Panc1 (cell line): ENCODE data around the gene P2RY8. TPM values are rescaled to one million over a fixed set of nuclear protein-coding genes. Genes with fewer than 3 reads are reported as not detected.

ENCODE experiments used
- ATAC-seq: fragments of 200-7000 bp; cut with Tn5 transposase; 2 replicates; pipeline ENCODE4 v1.9.1; 2020; ENCODE audit warnings: mild to moderate bottlenecking, moderate library complexity
- BruUV-seq: library from RNA; stranded (reverse); fragments of 400-500 nt; replicated peaks from 2 replicates; lab custom pipeline; 2021; lab: Mats Ljungman, UMichigan
- CTCF ChIA-PET: fragments of 300-600 bp; sonication (Branson Sonifier 250); formaldehyde crosslinking; loops from one replicate; lab custom pipeline; 2022; ENCODE audit warnings: antibody characterized with exemption; lab: Charles Lee
- POLR2A ChIA-PET: fragments of 300-600 bp; sonication (Branson Sonifier 250); formaldehyde crosslinking; loops from one replicate; lab custom pipeline; 2022; ENCODE audit warnings: antibody characterized with exemption; lab: Charles Lee
- DNase-seq: peaks from one replicate; pipeline ENCODE4 v3.0.0-alpha.2; 2010; ENCODE audit warnings: low read depth, low spot score
- H3K27ac ChIP-seq: 2 replicates; pipeline ENCODE4 v1.5.1; 2011; ENCODE audit warnings: mild to moderate bottlenecking, low read length, inconsistent platforms
- H3K27me3 ChIP-seq: fragments of 200-500 bp; sonication (Bioruptor generic); 2 replicates; pipeline ENCODE4 v1.6.0; 2014; ENCODE audit warnings: low read length, inconsistent platforms; ENCODE audit not compliant: control insufficient read depth, insufficient read depth
- H3K36me3 ChIP-seq: fragments of 200-500 bp; sonication (Bioruptor generic); 2 replicates; pipeline ENCODE4 v1.5.1; 2014; ENCODE audit warnings: inconsistent platforms, mild to moderate bottlenecking, low read length, moderate library complexity; ENCODE audit not compliant: control insufficient read depth, insufficient read depth
- H3K4me1 ChIP-seq: 2 replicates; pipeline ENCODE4 v1.5.1; 2011; ENCODE audit warnings: inconsistent platforms, mild to moderate bottlenecking, low read length, moderate library complexity; ENCODE audit not compliant: control insufficient read depth, insufficient read depth
- H3K4me3 ChIP-seq, 2 experiments: 2 replicates each; pipeline ENCODE4 v1.5.1; 2011 to 2012; ENCODE audit warnings: low read depth in 2 of 2, low read length in 2 of 2, mild to moderate bottlenecking in 2 of 2, inconsistent platforms in 1 of 2, moderate library complexity in 1 of 2
- H3K9me3 ChIP-seq: fragments of 200-500 bp; sonication (Bioruptor generic); 2 replicates; pipeline ENCODE4 v1.5.1; 2014; ENCODE audit warnings: low read depth, mild to moderate bottlenecking, inconsistent platforms, low read length, moderate library complexity; ENCODE audit not compliant: control insufficient read depth, insufficient read depth
- POLR2AphosphoS5 ChIP-seq: IDR thresholded peaks from 2 replicates; pipeline ENCODE4 v1.6.1; 2012; ENCODE audit warnings: mild to moderate bottlenecking, low read depth, low read length, moderate library complexity
- SIN3A ChIP-seq: IDR thresholded peaks from 2 replicates; pipeline ENCODE4 v1.6.1; 2012; ENCODE audit warnings: low read depth, mild to moderate bottlenecking, low read length, moderate library complexity, borderline replicate concordance; ENCODE audit not compliant: insufficient read depth
- TCF7L2 ChIP-seq: IDR thresholded peaks from 2 replicates; pipeline ENCODE4 v1.6.1; 2011; ENCODE audit warnings: mild to moderate bottlenecking, low read depth, low read length, inconsistent platforms
- in situ Hi-C: cut with HindIII; loops from 2 replicates; pipeline ENCODE4 v1.10.0; 2016; ENCODE audit warnings: low sequenced_read_pairs, low pct_unique_long_range_greater_than_20kb
- intact Hi-C: fragments of 100-400 bp; cut with micrococcal nuclease; formaldehyde crosslinking; loops from one replicate; pipeline ENCODE4 v1.10.0; 2022; ENCODE audit not compliant: unreplicated experiment
- total RNA-seq: library from RNA; stranded (reverse); gene quantifications from one replicate; pipeline ENCODE4 v1.2.1, GENCODE V29; 2021; ENCODE audit not compliant: unreplicated experiment
- TF ChIP-seq, protein P1 (sequence below), 2 experiments: IDR thresholded peaks; 2 replicates each; pipeline ENCODE4 v1.6.1; 2011 to 2012; ENCODE audit warnings: low read depth in 2 of 2, control low read depth in 1 of 2, low read length in 1 of 2, mild to moderate bottlenecking in 1 of 2, moderate library complexity in 1 of 2; ENCODE audit not compliant: insufficient read depth in 1 of 2
- TF ChIP-seq, protein P2 (sequence below): fragments of 450-650 bp; IDR thresholded peaks from 2 replicates; pipeline ENCODE4 v1.5.1; 2017; ENCODE audit warnings: mild to moderate bottlenecking

Gene P2RY8
- total RNA-seq, 1 experiment from 2014 or later, result 0.18 TPM

DNA sequence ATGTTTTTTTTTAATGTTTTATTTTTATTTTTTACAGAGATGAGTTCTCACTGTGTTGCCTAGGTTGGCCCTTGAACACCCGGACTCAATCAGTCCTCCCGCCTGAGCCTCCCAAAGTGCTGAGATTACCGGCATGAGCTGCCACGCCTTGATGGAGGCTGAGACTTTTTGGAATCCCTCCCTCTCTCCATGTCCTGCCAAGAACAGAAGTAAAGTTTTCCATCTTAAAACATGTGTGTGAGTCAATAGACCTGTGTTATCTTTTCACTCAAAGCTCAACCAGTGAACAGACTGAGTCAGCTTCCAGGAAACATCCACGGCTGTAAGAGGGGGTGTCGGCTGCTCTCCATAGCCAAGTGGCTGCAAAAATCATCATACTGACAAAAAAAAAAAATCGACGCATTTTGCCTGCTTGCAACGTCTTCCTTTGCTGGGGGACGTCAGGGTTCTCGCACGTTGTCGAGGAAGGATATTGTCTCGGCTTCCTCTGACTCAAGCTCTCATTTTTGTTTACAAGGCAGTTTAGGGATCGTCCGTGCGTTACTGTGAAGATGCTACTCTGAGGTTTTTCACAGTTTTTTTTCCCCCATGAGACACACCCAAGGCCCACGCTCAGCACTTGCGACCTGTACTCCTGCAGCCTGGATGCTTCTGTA is 74.3 kb downstream of the P2RY8 start:
- no peaks in the 10 kb centered on the region for H3K36me3 ChIP-seq
- CTCF ChIA-PET, result no interaction called here
- DNase-seq (no peak), ATAC-seq (peak; percentile 58; the same call in 1 of the 2 replicates)
- no peak overlapping the region for H3K4me3 ChIP-seq
- POLR2A ChIA-PET, result no interaction called here
- H3K27me3 ChIP-seq, result no peaks in the 10 kb centered on the region
- in situ Hi-C loops (no loop called here), intact Hi-C loops (no loop called here)
- no peak overlapping the region for H3K27ac ChIP-seq
- no TSS peak for BruUV-seq
- TF ChIP-seq SIN3A (no peak), TCF7L2 (no peak)
- no peaks in the 10 kb centered on the region for H3K4me1 ChIP-seq
- no peaks in the 10 kb centered on the region for H3K9me3 ChIP-seq

DNA sequence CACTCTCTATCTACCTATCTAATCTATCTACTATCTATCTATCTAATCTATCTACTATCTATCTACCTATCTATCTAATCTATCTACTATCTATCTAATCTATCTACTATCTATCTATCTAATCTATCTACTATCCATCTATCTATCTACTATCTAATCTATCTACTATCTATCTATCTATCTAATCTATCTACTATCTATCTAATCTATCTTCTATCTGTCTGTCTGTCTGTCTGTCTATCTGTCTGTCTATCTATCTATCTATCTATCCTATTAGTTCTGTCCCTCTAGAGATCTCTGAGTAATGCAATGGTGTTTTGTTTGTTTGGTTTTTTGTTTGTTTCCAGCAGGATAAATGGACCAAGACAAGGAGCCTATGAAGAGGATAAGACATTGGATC is 74.9 kb downstream of the P2RY8 start:
- H3K27ac ChIP-seq, result no peak overlapping the region
- H3K9me3 ChIP-seq, result no peaks in the 10 kb centered on the region
- no peak for ATAC-seq
- no peak for DNase-seq
- intact Hi-C loops, result no loop called here
- no TSS peak for BruUV-seq
- H3K36me3 ChIP-seq, result no peaks in the 10 kb centered on the region
- H3K27me3 ChIP-seq, result no peaks in the 10 kb centered on the region
- POLR2A ChIA-PET, result no interaction called here
- TF ChIP-seq TCF7L2, result no peak
- TF ChIP-seq, protein P1, sequence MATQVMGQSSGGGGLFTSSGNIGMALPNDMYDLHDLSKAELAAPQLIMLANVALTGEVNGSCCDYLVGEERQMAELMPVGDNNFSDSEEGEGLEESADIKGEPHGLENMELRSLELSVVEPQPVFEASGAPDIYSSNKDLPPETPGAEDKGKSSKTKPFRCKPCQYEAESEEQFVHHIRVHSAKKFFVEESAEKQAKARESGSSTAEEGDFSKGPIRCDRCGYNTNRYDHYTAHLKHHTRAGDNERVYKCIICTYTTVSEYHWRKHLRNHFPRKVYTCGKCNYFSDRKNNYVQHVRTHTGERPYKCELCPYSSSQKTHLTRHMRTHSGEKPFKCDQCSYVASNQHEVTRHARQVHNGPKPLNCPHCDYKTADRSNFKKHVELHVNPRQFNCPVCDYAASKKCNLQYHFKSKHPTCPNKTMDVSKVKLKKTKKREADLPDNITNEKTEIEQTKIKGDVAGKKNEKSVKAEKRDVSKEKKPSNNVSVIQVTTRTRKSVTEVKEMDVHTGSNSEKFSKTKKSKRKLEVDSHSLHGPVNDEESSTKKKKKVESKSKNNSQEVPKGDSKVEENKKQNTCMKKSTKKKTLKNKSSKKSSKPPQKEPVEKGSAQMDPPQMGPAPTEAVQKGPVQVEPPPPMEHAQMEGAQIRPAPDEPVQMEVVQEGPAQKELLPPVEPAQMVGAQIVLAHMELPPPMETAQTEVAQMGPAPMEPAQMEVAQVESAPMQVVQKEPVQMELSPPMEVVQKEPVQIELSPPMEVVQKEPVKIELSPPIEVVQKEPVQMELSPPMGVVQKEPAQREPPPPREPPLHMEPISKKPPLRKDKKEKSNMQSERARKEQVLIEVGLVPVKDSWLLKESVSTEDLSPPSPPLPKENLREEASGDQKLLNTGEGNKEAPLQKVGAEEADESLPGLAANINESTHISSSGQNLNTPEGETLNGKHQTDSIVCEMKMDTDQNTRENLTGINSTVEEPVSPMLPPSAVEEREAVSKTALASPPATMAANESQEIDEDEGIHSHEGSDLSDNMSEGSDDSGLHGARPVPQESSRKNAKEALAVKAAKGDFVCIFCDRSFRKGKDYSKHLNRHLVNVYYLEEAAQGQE (IDR thresholded peaks at IDR 0.05; ENCODE audit: insufficient read depth in 1 of 2, low read depth in 2 of 2, low read length in 1 of 2), result no peak
- TF ChIP-seq, protein P2, sequence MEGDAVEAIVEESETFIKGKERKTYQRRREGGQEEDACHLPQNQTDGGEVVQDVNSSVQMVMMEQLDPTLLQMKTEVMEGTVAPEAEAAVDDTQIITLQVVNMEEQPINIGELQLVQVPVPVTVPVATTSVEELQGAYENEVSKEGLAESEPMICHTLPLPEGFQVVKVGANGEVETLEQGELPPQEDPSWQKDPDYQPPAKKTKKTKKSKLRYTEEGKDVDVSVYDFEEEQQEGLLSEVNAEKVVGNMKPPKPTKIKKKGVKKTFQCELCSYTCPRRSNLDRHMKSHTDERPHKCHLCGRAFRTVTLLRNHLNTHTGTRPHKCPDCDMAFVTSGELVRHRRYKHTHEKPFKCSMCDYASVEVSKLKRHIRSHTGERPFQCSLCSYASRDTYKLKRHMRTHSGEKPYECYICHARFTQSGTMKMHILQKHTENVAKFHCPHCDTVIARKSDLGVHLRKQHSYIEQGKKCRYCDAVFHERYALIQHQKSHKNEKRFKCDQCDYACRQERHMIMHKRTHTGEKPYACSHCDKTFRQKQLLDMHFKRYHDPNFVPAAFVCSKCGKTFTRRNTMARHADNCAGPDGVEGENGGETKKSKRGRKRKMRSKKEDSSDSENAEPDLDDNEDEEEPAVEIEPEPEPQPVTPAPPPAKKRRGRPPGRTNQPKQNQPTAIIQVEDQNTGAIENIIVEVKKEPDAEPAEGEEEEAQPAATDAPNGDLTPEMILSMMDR, result no peak
- TF ChIP-seq SIN3A, result no peak
- TF ChIP-seq POLR2AphosphoS5, result no peak
- H3K4me3 ChIP-seq, result no peak overlapping the region
- CTCF ChIA-PET, result no interaction called here
- no peaks in the 10 kb centered on the region for H3K4me1 ChIP-seq
- in situ Hi-C loops, result no loop called here

DNA sequence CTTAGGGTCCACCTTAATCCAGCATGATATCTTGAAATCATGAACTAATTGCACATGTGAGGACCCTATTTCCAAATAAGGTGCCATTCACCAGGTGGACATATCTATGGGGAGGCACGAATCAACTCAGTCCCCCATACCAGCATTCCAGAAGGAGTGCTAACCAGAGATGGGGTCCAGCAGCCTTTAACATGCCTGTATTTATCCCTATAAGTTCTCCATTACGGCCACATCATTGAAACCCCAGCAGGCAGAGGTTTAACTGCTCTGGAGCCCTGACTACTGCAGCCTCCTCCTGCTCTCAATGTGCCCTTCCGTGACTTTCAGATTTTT is 81.1 kb downstream of the P2RY8 start:
- Histone ChIP-seq H3K4me1 (no peaks in the 10 kb centered on the region), H3K9me3 (no peaks in the 10 kb centered on the region), H3K4me3 (no peak overlapping the region), H3K27ac (no peak overlapping the region), H3K36me3 (no peaks in the 10 kb centered on the region), H3K27me3 (no peaks in the 10 kb centered on the region)
- DNase-seq, result no peak
- ATAC-seq, result no peak
- BruUV-seq, result no TSS peak
- ChIA-PET CTCF (no interaction called here), POLR2A (no interaction called here)
- in situ Hi-C loops (no loop called here), intact Hi-C loops (loop anchor here (10.0 kb wide), 1 partner anchor 129 kb away; no protein-coding TSS in a partner anchor)
- TF ChIP-seq, protein P1 (IDR thresholded peaks at IDR 0.05; ENCODE audit: insufficient read depth in 1 of 2, low read depth in 2 of 2, low read length in 1 of 2), result no peak
- TF ChIP-seq, protein P2, result no peak
- TF ChIP-seq TCF7L2 (no peak), SIN3A (no peak)
